RPMI7951 (cell line): ENCODE measurements around the gene LARP4B. TPM values are rescaled to one million over a fixed set of nuclear protein-coding genes. Genes with fewer than 3 reads are reported as not detected.
A peak's percentile ranks its signal among the peaks of the same experiment; 100 is the strongest.
"Not testable (repeated sequence)": the region's sequence is repeated elsewhere in the genome, so short reads cannot be mapped to it uniquely, and the experiment has no call there.

Experiments used
- DNase-seq: peaks from one replicate; pipeline ENCODE4 v3.0.0-alpha.2; 2012; ENCODE audit warnings: low read depth
- total RNA-seq: library from RNA; depleted of rRNA; stranded (reverse); fragments of >200 nt; shearing (Covaris generic); gene quantifications from 2 replicates; pipeline ENCODE4 v1.2.3, GENCODE V29; 2014

LARP4B gene
- total RNA-seq, 1 experiment from 2014 or later = 28.8 TPM

GRCh38 chr10:958106-958505 is 26.6 kb upstream of the LARP4B start:
- DNase-seq = no peak

- DNase-seq = no peak
Observed at GRCh38 chr10:955820-956217, 24.3 kb upstream of the LARP4B start.

- DNase-seq = no peak
Observed at GRCh38 chr10:955127-955819, 23.8 kb upstream of the LARP4B start.

- no peak for DNase-seq
Observed at GRCh38 chr10:954396-954795, 22.9 kb upstream of the LARP4B start.

- DNase-seq = no peak
Observed at GRCh38 chr10:953836-954235, 22.3 kb upstream of the LARP4B start.

- no peak for DNase-seq
Observed at GRCh38 chr10:949446-949845, 17.9 kb upstream of the LARP4B start.

GRCh38 chr10:948347-948746 is 16.8 kb upstream of the LARP4B start:
- DNase-seq = no peak

- no peak for DNase-seq
Observed at GRCh38 chr10:947881-948280, 16.4 kb upstream of the LARP4B start.

GRCh38 chr10:947051-947450 is 15.5 kb upstream of the LARP4B start:
- DNase-seq = peak; percentile 15

- DNase-seq = no peak
Observed at GRCh38 chr10:945778-946177, 14.3 kb upstream of the LARP4B start.

- peak; percentile 62 for DNase-seq
Observed at GRCh38 chr10:944034-944831, 12.7 kb upstream of the LARP4B start.

GRCh38 chr10:943334-944033 is 12.0 kb upstream of the LARP4B start:
- DNase-seq = no peak

GRCh38 chr10:938941-939678 is 7.6 kb upstream of the LARP4B start:
- DNase-seq = no peak

GRCh38 chr10:934746-935406 is 3.4 kb upstream of the LARP4B start:
- no peak for DNase-seq

- DNase-seq = not testable (repeated sequence)
Observed at GRCh38 chr10:934165-934564, 2.7 kb upstream of the LARP4B start.

GRCh38 chr10:932589-932988 is 1.1 kb upstream of the LARP4B start:
- no peak for DNase-seq

- DNase-seq = peak; percentile 46
Observed at GRCh38 chr10:930625-931325, 730 bp downstream of the LARP4B start.

GRCh38 chr10:929960-930624 is 1.4 kb downstream of the LARP4B start:
- DNase-seq = no peak

- DNase-seq = no peak
Observed at GRCh38 chr10:927131-927530, 4.4 kb downstream of the LARP4B start.

- DNase-seq = no peak
Observed at GRCh38 chr10:926075-926698, 5.3 kb downstream of the LARP4B start.
